NB4 (cell line): Measurements from ENCODE around the gene PDZRN3.

Source experiments
- CTCF ChIP-seq: IDR thresholded peaks from one replicate; pipeline ENCODE4 v1.5.1; 2012; ENCODE audit warnings: low read depth, low read length
- MAX ChIP-seq: IDR thresholded peaks from 2 replicates; pipeline ENCODE4 v1.6.1; 2011; ENCODE audit warnings: low read depth, low read length
- MYC ChIP-seq: IDR thresholded peaks from 2 replicates; pipeline ENCODE4 v1.6.1; 2011; ENCODE audit warnings: low read depth, low read length
- POLR2A ChIP-seq: IDR thresholded peaks from 2 replicates; pipeline ENCODE4 v1.6.1; 2011; ENCODE audit warnings: mild to moderate bottlenecking; ENCODE audit not compliant: insufficient read length; ENCODE audit errors: extremely low read depth

- TF ChIP-seq CTCF (no peak), POLR2A (no peak), MAX (no peak), MYC (no peak)
These were observed 204.8 kb downstream of the PDZRN3 start for GRCh38 chr3:73419942-73420341.
